IgD-negative memory B cell (primary cell): Measurements from ENCODE around the gene AKAP6. TPM values are rescaled to one million over a fixed set of nuclear protein-coding genes. Genes with fewer than 3 reads are reported as not detected.
A peak's percentile ranks its signal among the peaks of the same experiment; 100 is the strongest.

Experiments
- H3K27ac Mint-ChIP-seq, 3 donors: one replicate each; pipeline ENCODE4 v1.8.0; 2020 to 2022; ENCODE audit warnings: mild to moderate bottlenecking in 3 of 3, mixed read lengths in 3 of 3, moderate library complexity in 1 of 3
- H3K27me3 Mint-ChIP-seq: one replicate; pipeline ENCODE4 v1.8.0; 2021; ENCODE audit warnings: mixed read lengths
- H3K36me3 Mint-ChIP-seq: one replicate; pipeline ENCODE4 v1.8.0; 2020; ENCODE audit warnings: mild to moderate bottlenecking, mixed read lengths
- H3K4me1 Mint-ChIP-seq, 3 donors: one replicate each; pipeline ENCODE4 v1.8.0; 2020 to 2022; ENCODE audit warnings: mixed read lengths in 3 of 3, mild to moderate bottlenecking in 1 of 3
- H3K4me3 Mint-ChIP-seq, 4 donors: one replicate each; pipeline ENCODE4 v1.8.0; 2020 to 2022; ENCODE audit warnings: mild to moderate bottlenecking in 4 of 4, mixed read lengths in 4 of 4, moderate library complexity in 3 of 4
- H3K9me3 Mint-ChIP-seq, 3 donors: one replicate each; pipeline ENCODE4 v1.8.0; 2020 to 2021; ENCODE audit warnings: mixed read lengths in 3 of 3, mild to moderate bottlenecking in 1 of 3
- polyA plus RNA-seq: library from polyadenylated mRNA; unstranded; fragments of 300-500 nt; fragmentation: Illumina TruSeq; gene quantifications from one replicate; pipeline ENCODE4 v1.2.3, GENCODE V29; 2021

AKAP6 gene
- polyA plus RNA-seq, 1 donor from 2014 or later: 1.9 TPM

GRCh38 chr14:32545506-32546210, 216.6 kb downstream of the AKAP6 start:
- Mint-ChIP-seq H3K27ac (peak overlapping the region in 1 of 3 donors; percentile 35), H3K4me1 (no peaks in the 10 kb centered on the region), H3K9me3 (no peaks in the 10 kb centered on the region), H3K36me3 (peaks cover 1% of the 10 kb centered on the region), H3K27me3 (peaks cover under 1% of the 10 kb centered on the region), H3K4me3 (no peak overlapping the region)

DNA sequence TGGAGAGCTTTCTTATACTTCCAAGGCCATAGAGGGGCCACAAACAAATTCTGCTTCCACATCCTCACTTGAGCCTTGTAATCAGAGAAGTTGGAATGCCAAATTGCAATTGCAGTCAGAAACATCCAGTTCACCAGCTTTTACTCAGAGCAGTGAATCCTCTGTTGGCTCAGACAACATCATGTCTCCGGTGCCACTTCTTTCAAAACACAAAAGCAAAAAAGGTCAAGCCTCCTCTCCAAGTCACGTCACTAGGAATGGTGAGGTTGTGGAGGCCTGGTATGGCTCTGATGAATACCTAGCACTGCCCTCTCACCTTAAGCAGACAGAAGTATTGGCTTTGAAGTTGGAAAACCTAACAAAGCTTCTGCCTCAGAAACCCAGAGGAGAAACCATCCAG, 217.1 kb downstream of the AKAP6 start:
- Mint-ChIP-seq H3K36me3 (peaks cover 1% of the 10 kb centered on the region), H3K9me3 (no peaks in the 10 kb centered on the region), H3K27me3 (no peaks in the 10 kb centered on the region), H3K27ac (no peak overlapping the region), H3K4me3 (no peak overlapping the region), H3K4me1 (no peaks in the 10 kb centered on the region)

- H3K4me1 Mint-ChIP-seq: no peaks in the 10 kb centered on the region
- H3K4me3 Mint-ChIP-seq: no peak overlapping the region
- H3K9me3 Mint-ChIP-seq: peaks cover 0 to 4% (median 0%) of the 10 kb centered on the region in 3 donors
- H3K27ac Mint-ChIP-seq: no peak overlapping the region
- peaks cover 1% of the 10 kb centered on the region for H3K36me3 Mint-ChIP-seq
- no peaks in the 10 kb centered on the region for H3K27me3 Mint-ChIP-seq
These were observed 223.7 kb downstream of the AKAP6 start for GRCh38 chr14:32552766-32553165.

- Mint-ChIP-seq H3K4me1 (no peaks in the 10 kb centered on the region), H3K27me3 (no peaks in the 10 kb centered on the region), H3K9me3 (peaks cover 0 to 4% (median 0%) of the 10 kb centered on the region in 3 donors), H3K36me3 (no peaks in the 10 kb centered on the region), H3K27ac (no peak overlapping the region), H3K4me3 (no peak overlapping the region)
These were observed 229.9 kb downstream of the AKAP6 start for GRCh38 chr14:32559048-32559447.

- no peak overlapping the region for H3K4me3 Mint-ChIP-seq
- H3K36me3 Mint-ChIP-seq: no peaks in the 10 kb centered on the region
- H3K27me3 Mint-ChIP-seq: no peaks in the 10 kb centered on the region
- no peak overlapping the region for H3K27ac Mint-ChIP-seq
- no peaks in the 10 kb centered on the region for H3K4me1 Mint-ChIP-seq
- peaks cover 0 to 4% (median 0%) of the 10 kb centered on the region in 3 donors for H3K9me3 Mint-ChIP-seq
These were observed 230.5 kb downstream of the AKAP6 start for GRCh38 chr14:32559590-32559989.

GRCh38 chr14:32560209-32560857, 231.2 kb downstream of the AKAP6 start:
- H3K4me3 Mint-ChIP-seq: no peak overlapping the region
- H3K4me1 Mint-ChIP-seq: no peaks in the 10 kb centered on the region
- H3K27me3 Mint-ChIP-seq: no peaks in the 10 kb centered on the region
- peaks cover 0 to 4% (median 0%) of the 10 kb centered on the region in 3 donors for H3K9me3 Mint-ChIP-seq
- no peak overlapping the region for H3K27ac Mint-ChIP-seq
- no peaks in the 10 kb centered on the region for H3K36me3 Mint-ChIP-seq

DNA sequence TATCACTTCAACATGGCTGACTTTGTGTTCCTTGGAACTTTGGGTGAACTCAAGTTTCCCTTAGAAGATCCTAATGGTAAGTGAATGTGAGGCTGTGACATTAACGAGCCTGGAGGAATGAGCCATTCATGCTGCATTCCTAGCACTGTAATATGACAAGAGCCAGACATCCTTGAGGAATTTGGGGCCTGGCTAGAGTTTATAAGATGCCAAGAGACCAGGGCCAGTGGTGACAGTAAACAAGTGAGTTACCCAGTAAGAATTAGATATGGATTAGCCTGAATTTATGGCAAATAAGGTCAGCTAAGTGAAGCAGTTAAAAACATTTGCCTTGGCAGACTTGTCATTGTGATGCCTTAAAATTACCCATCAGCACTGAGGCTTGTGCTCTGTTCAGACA, 232.4 kb downstream of the AKAP6 start:
- Mint-ChIP-seq H3K4me1 (no peaks in the 10 kb centered on the region), H3K27ac (peak overlapping the region in 1 of 3 donors; percentile 41), H3K36me3 (no peaks in the 10 kb centered on the region), H3K4me3 (no peak overlapping the region), H3K9me3 (no peaks in the 10 kb centered on the region), H3K27me3 (no peaks in the 10 kb centered on the region)

GRCh38 chr14:32564596-32564995, 235.5 kb downstream of the AKAP6 start:
- H3K36me3 Mint-ChIP-seq: no peaks in the 10 kb centered on the region
- H3K9me3 Mint-ChIP-seq: no peaks in the 10 kb centered on the region
- no peak overlapping the region for H3K4me3 Mint-ChIP-seq
- no peak overlapping the region for H3K27ac Mint-ChIP-seq
- no peaks in the 10 kb centered on the region for H3K27me3 Mint-ChIP-seq
- H3K4me1 Mint-ChIP-seq: no peaks in the 10 kb centered on the region

GRCh38 chr14:32565256-32565655, 236.2 kb downstream of the AKAP6 start:
- H3K4me3 Mint-ChIP-seq: no peak overlapping the region
- no peaks in the 10 kb centered on the region for H3K36me3 Mint-ChIP-seq
- no peak overlapping the region for H3K27ac Mint-ChIP-seq
- H3K9me3 Mint-ChIP-seq: no peaks in the 10 kb centered on the region
- H3K27me3 Mint-ChIP-seq: no peaks in the 10 kb centered on the region
- no peaks in the 10 kb centered on the region for H3K4me1 Mint-ChIP-seq

DNA sequence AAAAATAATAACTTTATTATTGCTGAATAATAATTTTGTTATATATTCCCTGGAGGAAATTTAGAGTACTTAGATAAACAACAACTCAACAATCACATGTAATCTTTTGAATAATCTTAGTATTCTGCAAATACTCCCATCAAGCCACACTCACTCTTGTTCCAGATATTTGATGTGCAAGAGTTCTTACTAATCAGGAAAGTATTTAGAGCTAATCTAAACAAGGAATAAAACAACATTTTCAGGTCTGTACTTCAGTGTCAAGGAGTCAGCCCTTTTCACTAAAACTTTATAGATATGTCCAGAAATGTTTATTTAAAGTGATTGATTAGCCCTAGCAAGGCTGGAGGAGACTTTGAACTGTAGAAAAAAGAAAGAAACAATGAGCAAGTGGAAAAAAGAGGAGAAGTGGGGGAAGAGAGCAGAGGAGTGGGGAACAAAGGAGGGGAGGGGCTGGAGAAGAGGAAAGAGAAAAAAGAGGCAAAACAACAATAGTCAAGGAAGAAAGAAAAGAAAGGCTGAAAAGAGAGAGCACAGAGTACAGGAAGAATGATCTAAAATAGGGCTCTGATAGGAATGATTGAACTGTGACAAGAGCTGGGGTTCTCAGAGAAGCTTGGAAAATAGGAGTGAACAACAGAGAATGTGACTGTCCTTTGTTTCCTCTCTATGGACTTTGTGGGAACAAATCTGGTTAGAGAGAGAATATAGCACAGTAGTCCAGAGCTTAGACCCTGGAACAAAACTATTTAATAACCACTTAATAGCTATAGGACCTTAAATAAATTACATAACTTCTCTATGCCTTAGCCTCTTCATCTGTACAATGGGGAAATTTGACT, 238.7 kb downstream of the AKAP6 start:
- Mint-ChIP-seq H3K36me3 (no peaks in the 10 kb centered on the region), H3K9me3 (no peaks in the 10 kb centered on the region), H3K4me1 (no peaks in the 10 kb centered on the region), H3K4me3 (no peak overlapping the region), H3K27me3 (peaks cover 2% of the 10 kb centered on the region), H3K27ac (no peak overlapping the region)

DNA sequence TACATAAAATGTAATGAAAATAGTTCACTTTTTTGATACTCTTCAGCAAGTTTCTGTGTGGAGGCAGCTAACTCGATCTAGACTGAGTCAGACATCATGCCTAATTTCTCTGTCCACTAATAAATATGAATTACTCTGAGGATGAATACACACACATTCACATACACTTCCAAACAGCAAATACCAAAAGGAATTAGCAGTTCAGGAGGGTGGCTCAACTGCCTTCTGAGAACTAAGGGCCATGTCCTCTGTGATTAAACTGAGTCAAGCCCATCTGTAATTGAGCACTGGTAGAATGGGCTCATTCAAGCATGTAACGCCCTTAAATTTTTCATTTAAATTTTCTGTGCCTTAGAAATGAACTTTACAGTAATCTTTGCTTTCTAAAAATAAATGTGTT, 242.5 kb downstream of the AKAP6 start:
- no peak overlapping the region for H3K4me3 Mint-ChIP-seq
- peaks cover 0 to 4% (median 0%) of the 10 kb centered on the region in 3 donors for H3K4me1 Mint-ChIP-seq
- no peak overlapping the region for H3K27ac Mint-ChIP-seq
- no peaks in the 10 kb centered on the region for H3K9me3 Mint-ChIP-seq
- H3K36me3 Mint-ChIP-seq: no peaks in the 10 kb centered on the region
- H3K27me3 Mint-ChIP-seq: peaks cover 5% of the 10 kb centered on the region

DNA sequence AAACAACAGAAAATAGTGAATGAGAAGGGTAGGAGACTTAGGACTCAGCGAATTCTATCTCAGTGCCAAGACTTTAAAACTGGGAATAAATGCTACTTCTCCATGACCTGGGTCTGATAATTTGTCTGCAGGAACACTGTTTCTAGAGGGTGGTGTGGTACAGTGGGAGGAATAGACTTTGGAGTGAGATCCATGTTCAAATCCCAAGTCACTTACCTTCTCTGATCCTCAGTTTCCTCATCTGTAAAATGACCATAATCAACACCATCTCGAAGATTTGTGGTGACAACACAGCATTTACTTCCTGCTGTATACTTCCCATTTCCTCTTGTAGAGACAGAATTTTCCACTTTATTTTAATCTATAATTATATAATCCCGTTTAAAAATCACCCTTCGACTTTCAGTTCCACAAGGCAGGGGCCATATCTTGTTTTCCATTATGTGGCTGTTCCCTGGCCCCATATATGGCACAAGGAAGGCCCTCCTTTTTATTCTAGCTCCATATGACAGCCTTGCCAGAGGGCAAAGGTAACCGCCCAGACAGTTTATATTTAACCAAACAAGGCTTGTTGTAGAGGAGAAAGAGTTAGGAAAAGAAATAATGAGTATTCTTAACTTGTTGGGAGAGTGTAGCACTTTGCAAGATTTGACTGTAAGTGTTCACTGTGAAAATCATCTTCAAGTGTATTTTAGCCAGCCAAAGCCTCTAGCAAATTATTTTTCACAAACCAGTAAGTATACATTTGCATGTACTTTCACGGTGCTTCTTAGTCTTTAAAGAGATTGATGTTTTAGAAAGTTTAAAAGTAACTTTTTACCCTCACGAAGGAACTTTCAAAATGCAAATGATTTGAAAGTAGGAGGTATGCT, 243.1 kb downstream of the AKAP6 start:
- Mint-ChIP-seq H3K4me1 (peaks cover 0 to 4% (median 0%) of the 10 kb centered on the region in 3 donors), H3K4me3 (no peak overlapping the region), H3K27me3 (peaks cover 5% of the 10 kb centered on the region), H3K9me3 (no peaks in the 10 kb centered on the region), H3K36me3 (no peaks in the 10 kb centered on the region), H3K27ac (no peak overlapping the region)

- H3K36me3 Mint-ChIP-seq: no peaks in the 10 kb centered on the region
- H3K4me3 Mint-ChIP-seq: no peak overlapping the region
- H3K27me3 Mint-ChIP-seq: peaks cover 5% of the 10 kb centered on the region
- H3K4me1 Mint-ChIP-seq: peaks cover 0 to 4% (median 2%) of the 10 kb centered on the region in 3 donors
- no peaks in the 10 kb centered on the region for H3K9me3 Mint-ChIP-seq
- H3K27ac Mint-ChIP-seq: no peak overlapping the region
These were observed 243.7 kb downstream of the AKAP6 start for GRCh38 chr14:32572867-32573150.

GRCh38 chr14:32574269-32574668, 245.2 kb downstream of the AKAP6 start:
- no peaks in the 10 kb centered on the region for H3K36me3 Mint-ChIP-seq
- no peak overlapping the region for H3K4me3 Mint-ChIP-seq
- H3K4me1 Mint-ChIP-seq: peaks cover 1 to 8% (median 4%) of the 10 kb centered on the region in 3 donors
- no peaks in the 10 kb centered on the region for H3K9me3 Mint-ChIP-seq
- H3K27ac Mint-ChIP-seq: no peak overlapping the region
- peaks cover 5% of the 10 kb centered on the region for H3K27me3 Mint-ChIP-seq
